Naive B cell (primary cell): ENCODE data around the gene NR2F2. TPM values are rescaled to one million over a fixed set of nuclear protein-coding genes. Genes with fewer than 3 reads are reported as not detected.

ENCODE experiments used
- ATAC-seq, 2 donors: fragments of 150-1000 bp; cut with Tn5 transposase; 2 replicates each; pipeline ENCODE4 v1.10.0; 2021; ENCODE audit warnings: low read depth in 2 of 2, mild to moderate bottlenecking in 2 of 2, moderate library complexity in 2 of 2
- DNase-seq: peaks from one replicate; pipeline ENCODE4 v3.0.0; 2022
- H3K27ac Mint-ChIP-seq, 6 donors: one replicate each; pipeline ENCODE4 v1.8.0; 2020 to 2022; ENCODE audit warnings: mild to moderate bottlenecking in 6 of 6, mixed read lengths in 6 of 6, moderate library complexity in 5 of 6, inconsistent platforms in 2 of 6
- H3K27me3 Mint-ChIP-seq, 3 donors: one replicate each; pipeline ENCODE4 v1.8.0; 2021 to 2022; ENCODE audit warnings: mixed read lengths in 3 of 3, mild to moderate bottlenecking in 1 of 3
- H3K36me3 Mint-ChIP-seq, 2 donors: one replicate each; pipeline ENCODE4 v1.8.0; 2020 to 2022; ENCODE audit warnings: mixed read lengths in 2 of 2, inconsistent platforms in 1 of 2, mild to moderate bottlenecking in 1 of 2
- H3K4me1 Mint-ChIP-seq, 3 donors: one replicate each; pipeline ENCODE4 v1.8.0; 2020 to 2022; ENCODE audit warnings: mixed read lengths in 3 of 3, inconsistent platforms in 1 of 3, mild to moderate bottlenecking in 1 of 3, moderate library complexity in 1 of 3
- H3K4me3 Mint-ChIP-seq, 8 donors: one replicate each; pipeline ENCODE4 v1.8.0; 2020 to 2022; ENCODE audit warnings: mild to moderate bottlenecking in 8 of 8, mixed read lengths in 8 of 8, moderate library complexity in 8 of 8, inconsistent platforms in 2 of 8
- H3K9me3 Mint-ChIP-seq, 7 donors: one replicate each; pipeline ENCODE4 v1.8.0; 2020 to 2022; ENCODE audit warnings: mixed read lengths in 7 of 7, mild to moderate bottlenecking in 5 of 7, inconsistent platforms in 2 of 7, moderate library complexity in 1 of 7
- polyA plus RNA-seq, 6 donors: library from polyadenylated mRNA; unstranded; fragments of 300-500 nt; fragmentation: Illumina TruSeq; gene quantifications; one replicate each; pipeline ENCODE4 v1.2.3, GENCODE V29; 2021; ENCODE audit warnings: low read depth in 6 of 6

Gene NR2F2
- polyA plus RNA-seq, 6 donors from 2014 or later: not detected

- no peak overlapping the region for H3K4me3 Mint-ChIP-seq
- peaks cover 2 to 14% (median 6%) of the 10 kb centered on the region in 7 donors for H3K9me3 Mint-ChIP-seq
- peaks cover 0 to 7% of the 10 kb centered on the region in 2 donors for H3K36me3 Mint-ChIP-seq
- ATAC-seq: no peak
- H3K27me3 Mint-ChIP-seq: peaks cover 54 to 85% (median 75%) of the 10 kb centered on the region in 3 donors
- no peak overlapping the region for H3K27ac Mint-ChIP-seq
- peaks cover 0 to 12% (median 8%) of the 10 kb centered on the region in 3 donors for H3K4me1 Mint-ChIP-seq
- no peak for DNase-seq
Observed at GRCh38 chr15:96337365-96338023, 7.0 kb downstream of the NR2F2 start.

DNA sequence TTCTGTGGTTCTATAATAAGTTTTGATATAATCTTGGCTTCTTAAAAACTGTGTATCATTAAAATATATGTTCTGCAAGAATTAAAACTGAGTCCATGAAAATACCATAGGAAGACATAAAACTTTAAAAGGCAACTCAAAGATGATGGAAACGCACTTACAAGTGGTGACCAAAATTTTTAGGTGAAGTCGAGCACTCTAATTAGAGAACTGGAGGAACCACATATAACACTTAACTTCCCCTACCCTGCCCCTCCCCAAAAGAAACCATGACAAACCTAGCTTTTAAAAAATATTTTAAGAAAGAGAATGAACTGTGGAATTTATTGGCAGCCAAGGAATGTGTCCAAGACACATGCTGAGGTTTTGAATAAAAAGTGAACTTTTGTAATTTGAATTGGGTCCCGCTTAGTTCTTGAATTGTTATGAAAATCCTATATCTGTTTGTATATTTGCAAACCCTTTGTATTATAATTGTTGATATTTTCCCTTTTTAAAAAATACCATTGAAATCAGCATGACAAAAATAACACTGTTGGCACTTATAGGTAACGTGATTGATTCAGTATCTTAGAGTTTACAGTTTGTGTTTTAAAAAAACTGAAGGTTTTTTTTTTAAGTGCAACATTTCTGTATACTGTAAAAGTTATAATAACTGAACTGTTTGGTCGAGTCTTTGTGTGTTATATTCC, 7.7 kb downstream of the NR2F2 start:
- peaks cover 0 to 6% (median 6%) of the 10 kb centered on the region in 3 donors for H3K4me1 Mint-ChIP-seq
- H3K9me3 Mint-ChIP-seq: peaks cover 0 to 16% (median 5%) of the 10 kb centered on the region in 7 donors
- peaks cover 0 to 10% of the 10 kb centered on the region in 2 donors for H3K36me3 Mint-ChIP-seq
- ATAC-seq: no peak
- no peak for DNase-seq
- H3K4me3 Mint-ChIP-seq: no peak overlapping the region
- H3K27ac Mint-ChIP-seq: no peak overlapping the region
- peaks cover 59 to 85% (median 75%) of the 10 kb centered on the region in 3 donors for H3K27me3 Mint-ChIP-seq

GRCh38 chr15:96338766-96339618, 8.5 kb downstream of the NR2F2 start:
- peaks cover 0 to 18% (median 5%) of the 10 kb centered on the region in 7 donors for H3K9me3 Mint-ChIP-seq
- no peak overlapping the region for H3K4me3 Mint-ChIP-seq
- peaks cover 0 to 4% (median 0%) of the 10 kb centered on the region in 3 donors for H3K4me1 Mint-ChIP-seq
- H3K36me3 Mint-ChIP-seq: peaks cover 0 to 12% of the 10 kb centered on the region in 2 donors
- DNase-seq: no peak
- no peak for ATAC-seq
- no peak overlapping the region for H3K27ac Mint-ChIP-seq
- peaks cover 64 to 85% (median 78%) of the 10 kb centered on the region in 3 donors for H3K27me3 Mint-ChIP-seq

- Mint-ChIP-seq H3K4me3 (peak overlapping the region in 1 of 8 donors; percentile 19), H3K27ac (no peak overlapping the region), H3K27me3 (peaks cover 70 to 85% (median 80%) of the 10 kb centered on the region in 3 donors), H3K9me3 (peaks cover under 1 to 20% (median 5%) of the 10 kb centered on the region in 7 donors), H3K36me3 (peaks cover 0 to 20% of the 10 kb centered on the region in 2 donors), H3K4me1 (peaks cover 0 to 4% (median 0%) of the 10 kb centered on the region in 3 donors)
- ATAC-seq (no peak), DNase-seq (no peak)
Observed at GRCh38 chr15:96339619-96340347, 9.3 kb downstream of the NR2F2 start.

GRCh38 chr15:96340348-96340597, 9.8 kb downstream of the NR2F2 start:
- Mint-ChIP-seq H3K4me1 (peaks cover 0 to 5% (median 0%) of the 10 kb centered on the region in 3 donors), H3K9me3 (peaks cover 1 to 21% (median 6%) of the 10 kb centered on the region in 7 donors), H3K27ac (peak overlapping the region in 1 of 6 donors; percentile 22), H3K36me3 (peaks cover 0 to 20% of the 10 kb centered on the region in 2 donors), H3K27me3 (peaks cover 71 to 85% (median 80%) of the 10 kb centered on the region in 3 donors), H3K4me3 (peak overlapping the region in 1 of 8 donors; percentile 19)
- DNase-seq (no peak), ATAC-seq (no peak)

DNA sequence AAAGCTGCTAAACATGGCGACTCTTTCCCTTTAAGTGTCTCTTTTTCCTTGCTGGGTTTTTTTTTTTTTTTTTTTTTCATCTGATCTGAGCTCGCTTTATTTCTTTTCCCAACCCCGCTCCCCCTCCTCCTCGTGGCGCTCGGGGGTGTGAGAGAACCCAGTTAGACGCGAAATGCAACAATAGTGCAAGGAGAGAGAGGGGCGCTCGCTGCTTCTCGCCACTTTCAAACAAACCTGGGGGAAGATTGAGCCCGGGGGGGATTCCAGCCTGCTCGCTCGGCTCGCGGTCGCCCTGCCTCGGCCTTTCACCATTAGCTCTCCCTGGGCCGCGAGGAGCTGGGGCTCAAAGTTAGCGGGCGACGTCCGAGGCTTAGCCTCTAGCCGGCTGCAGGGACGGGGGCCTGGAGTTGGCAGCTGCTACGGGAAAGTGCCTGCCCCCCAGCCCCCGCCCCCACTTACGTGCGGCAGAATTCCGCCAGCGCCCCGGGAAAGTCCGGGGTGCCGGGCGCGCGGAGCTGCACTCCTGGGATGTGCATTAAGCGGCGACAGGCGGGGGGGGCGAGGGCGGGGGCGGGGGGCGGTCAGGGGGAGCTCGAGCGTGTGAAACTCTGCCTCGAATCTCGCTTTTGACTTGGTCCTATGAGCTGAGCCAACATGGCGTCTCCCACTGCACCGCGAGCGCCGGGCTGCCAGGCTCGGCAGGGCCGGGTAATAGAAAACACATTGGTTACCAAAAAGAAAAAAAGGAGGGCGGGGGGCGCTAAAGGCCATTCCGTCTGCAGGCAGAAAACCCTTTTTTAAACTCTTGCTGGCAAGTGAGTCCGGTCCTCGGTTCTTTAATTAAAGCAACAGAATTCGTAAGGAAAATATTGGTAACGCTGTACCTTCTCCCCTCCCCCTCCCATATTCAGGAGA, 10.4 kb downstream of the NR2F2 start:
- peaks cover 72 to 85% (median 82%) of the 10 kb centered on the region in 3 donors for H3K27me3 Mint-ChIP-seq
- peaks cover 0 to 20% of the 10 kb centered on the region in 2 donors for H3K36me3 Mint-ChIP-seq
- peaks cover 1 to 20% (median 9%) of the 10 kb centered on the region in 7 donors for H3K9me3 Mint-ChIP-seq
- ATAC-seq: no peak
- H3K27ac Mint-ChIP-seq: peak overlapping the region in 2 of 6 donors; percentile 22 to 30
- H3K4me1 Mint-ChIP-seq: peaks cover 0 to 8% (median 0%) of the 10 kb centered on the region in 3 donors
- H3K4me3 Mint-ChIP-seq: peak overlapping the region in 2 of 8 donors; percentile 2 to 59
- no peak for DNase-seq

DNA sequence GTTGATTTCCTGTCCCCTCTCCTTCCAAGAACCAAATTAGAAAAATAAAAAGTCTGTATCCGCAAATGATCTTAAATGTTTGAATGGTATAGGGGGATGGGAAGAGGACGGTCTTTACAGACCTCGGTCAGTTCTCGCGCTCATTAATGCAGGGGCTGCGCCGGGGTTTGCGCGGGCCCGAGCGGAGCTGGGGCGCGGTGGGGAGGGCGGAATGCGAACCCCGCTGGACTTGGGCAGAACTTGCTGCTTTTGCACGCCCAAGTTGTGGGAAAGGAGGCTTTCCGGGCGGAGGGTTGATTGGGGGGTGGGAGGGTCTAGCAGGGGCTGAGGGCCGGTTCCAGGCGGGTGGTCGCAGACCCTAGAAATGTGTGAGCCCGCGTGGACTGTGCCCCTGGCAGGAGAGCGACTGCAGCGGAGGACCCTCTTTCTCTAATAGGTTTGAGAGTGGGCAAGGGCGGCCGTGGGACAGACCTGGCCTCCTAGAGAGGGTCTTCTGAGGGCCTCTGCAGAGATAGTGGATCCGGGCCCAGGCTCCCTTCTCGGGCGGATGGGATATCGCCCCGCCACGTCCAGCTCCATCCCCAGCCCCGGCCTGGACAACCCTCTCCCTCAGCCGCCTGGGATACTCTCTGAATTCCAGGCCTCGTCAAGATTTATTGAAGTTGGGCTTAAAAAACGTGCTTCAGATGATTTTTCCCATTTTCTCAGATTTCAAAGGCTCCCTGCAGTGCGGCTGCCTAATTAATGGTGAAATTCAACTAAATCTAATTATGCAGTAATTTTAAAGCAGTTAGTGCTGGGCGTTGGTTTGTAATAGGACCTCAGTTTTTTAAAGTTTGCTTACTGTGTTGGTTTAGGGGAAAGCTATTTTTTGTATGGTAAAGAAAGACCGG, 11.3 kb downstream of the NR2F2 start:
- Mint-ChIP-seq H3K27ac (peak overlapping the region in 1 of 6 donors; percentile 37), H3K9me3 (peaks cover 0 to 17% (median 6%) of the 10 kb centered on the region in 7 donors), H3K36me3 (peaks cover 0 to 20% of the 10 kb centered on the region in 2 donors), H3K4me3 (peak overlapping the region in 2 of 8 donors; percentile 2 to 59), H3K27me3 (peaks cover 70 to 85% (median 82%) of the 10 kb centered on the region in 3 donors), H3K4me1 (peaks cover 0 to 8% (median 0%) of the 10 kb centered on the region in 3 donors)
- DNase-seq (no peak), ATAC-seq (no peak)

DNA sequence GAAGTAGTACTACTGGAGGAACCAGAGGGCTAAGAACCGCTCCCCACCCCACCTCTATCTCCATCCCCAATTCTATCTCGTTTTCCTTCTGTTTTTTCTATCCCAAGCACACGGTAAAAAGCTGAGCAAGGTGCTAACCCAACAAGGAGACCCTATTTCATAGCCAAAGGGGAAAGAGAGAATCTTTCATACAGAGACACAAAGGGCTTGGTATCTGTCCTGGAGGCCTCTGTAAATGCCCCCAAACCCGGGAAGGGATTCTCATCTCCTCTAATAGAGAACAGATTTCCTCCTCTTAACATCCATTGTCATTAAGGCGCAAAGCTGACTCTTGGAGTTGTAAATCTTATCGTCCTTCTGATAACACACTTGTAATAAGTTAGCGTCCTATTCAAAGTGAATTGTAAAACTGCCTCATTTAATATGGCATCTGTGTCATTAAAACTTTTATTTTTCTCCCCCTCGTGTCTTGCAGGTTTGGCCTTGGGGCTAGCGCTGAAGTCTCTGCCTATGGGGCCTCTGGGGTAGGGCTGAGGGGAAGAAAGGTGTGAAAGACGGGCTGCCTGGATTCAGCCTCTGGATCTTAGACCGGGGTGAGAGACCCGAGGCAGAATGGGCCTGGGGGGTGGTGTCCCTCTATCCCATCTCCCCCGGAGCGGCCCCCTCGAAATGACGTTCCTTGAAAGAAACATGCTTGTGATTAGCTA, 12.1 kb downstream of the NR2F2 start:
- H3K27me3 Mint-ChIP-seq: peaks cover 68 to 85% (median 82%) of the 10 kb centered on the region in 3 donors
- peak overlapping the region in 1 of 8 donors; percentile 20 for H3K4me3 Mint-ChIP-seq
- ATAC-seq (no peak), DNase-seq (no peak)
- peaks cover 0 to 20% of the 10 kb centered on the region in 2 donors for H3K36me3 Mint-ChIP-seq
- peaks cover 0 to 9% (median 0%) of the 10 kb centered on the region in 3 donors for H3K4me1 Mint-ChIP-seq
- H3K27ac Mint-ChIP-seq: no peak overlapping the region
- peaks cover 0 to 17% (median 6%) of the 10 kb centered on the region in 7 donors for H3K9me3 Mint-ChIP-seq

- Mint-ChIP-seq H3K36me3 (peaks cover 6 to 22% of the 10 kb centered on the region in 2 donors), H3K4me1 (peaks cover 0 to 12% (median 0%) of the 10 kb centered on the region in 3 donors), H3K27me3 (peaks cover 76 to 94% (median 90%) of the 10 kb centered on the region in 3 donors), H3K4me3 (peak overlapping the region in 1 of 8 donors; percentile 20), H3K9me3 (peaks cover 0 to 19% (median 11%) of the 10 kb centered on the region in 7 donors), H3K27ac (peak overlapping the region in 1 of 6 donors; percentile 44)
- DNase-seq: no peak
- no peak for ATAC-seq
Observed at GRCh38 chr15:96343113-96344059, 12.9 kb downstream of the NR2F2 start.
